HCT116 (cell line): Measurements from ENCODE around the gene MYO1A. TPM values are rescaled to one million over a fixed set of nuclear protein-coding genes. Genes with fewer than 3 reads are reported as not detected.

Source experiments
- ATAC-seq: fragments of 200-7000 bp; cut with Tn5 transposase; 2 replicates; pipeline ENCODE4 v1.9.1; 2020; ENCODE audit warnings: mild to moderate bottlenecking, moderate library complexity
- BruUV-seq: library from RNA; stranded (reverse); fragments of 400-500 nt; replicated peaks from 2 replicates; lab custom pipeline; 2021; lab: Mats Ljungman, UMichigan
- CTCF ChIA-PET: fragments of 300-600 bp; sonication (Branson Sonifier 250); formaldehyde crosslinking; loops from one replicate; lab custom pipeline; 2021; ENCODE audit warnings: antibody characterized with exemption; lab: Charles Lee
- POLR2A ChIA-PET: fragments of 300-600, 350-600 bp; sonication (Branson Sonifier 250); formaldehyde crosslinking; loops from one replicate; lab custom pipeline; 2021; ENCODE audit warnings: antibody characterized with exemption; lab: Charles Lee
- RAD21 ChIA-PET, 2 experiments: fragments of 300-600 bp; sonication (Branson Sonifier 250); formaldehyde crosslinking; loops; one replicate each; lab custom pipeline; 2023; ENCODE audit warnings: low total read pairs in 2 of 2; ENCODE audit not compliant: uncharacterized antibody in 2 of 2, unreplicated experiment in 2 of 2, low non-redundant PET in 1 of 2; lab: Charles Lee
- DNase-seq: peaks from one replicate; pipeline ENCODE4 v3.0.0-alpha.2; 2010; ENCODE audit warnings: low read depth, low spot score
- H2AFZ ChIP-seq: fragments of 200-600 bp; shearing (Covaris generic), sonication (generic); 2 replicates; pipeline ENCODE4 v1.6.1; 2017; ENCODE audit warnings: low read depth, mixed run types, mixed read lengths, antibody characterized with exemption, low read length; ENCODE audit not compliant: poor library complexity, severe bottlenecking
- H3K27ac ChIP-seq: 2 replicates; pipeline ENCODE4 v1.5.1; 2012; ENCODE audit warnings: low read depth, low read length
- H3K27me3 ChIP-seq: fragments of 200-600 bp; sonication (generic); 2 replicates; pipeline ENCODE4 v1.6.1; 2016; ENCODE audit warnings: mixed run types, low read length, mixed read lengths; ENCODE audit not compliant: insufficient read depth
- H3K36me3 ChIP-seq, 2 experiments: fragments of 200-500 bp in 1 of 2; fragments of 200-600 bp in 1 of 2; sonication (Bioruptor generic) in 1 of 2; sonication (generic) in 1 of 2; 2 replicates each; pipeline versions ENCODE4 v1.5.1 to v1.6.1; 2014 to 2016; ENCODE audit warnings: low read length in 2 of 2, inconsistent platforms in 1 of 2, mixed read lengths in 1 of 2, mixed run types in 1 of 2; ENCODE audit not compliant: insufficient read depth in 2 of 2, control insufficient read depth in 1 of 2
- H3K4me1 ChIP-seq, 2 experiments: fragments of 200-600 bp in 1 of 2; sonication (generic) in 1 of 2; 2 replicates each; pipeline versions ENCODE4 v1.5.1 to v1.6.1; 2012 to 2017; ENCODE audit warnings: low read length in 2 of 2, inconsistent platforms in 1 of 2, mild to moderate bottlenecking in 1 of 2, mixed read lengths in 1 of 2, mixed run types in 1 of 2, moderate library complexity in 1 of 2; ENCODE audit not compliant: insufficient read depth in 2 of 2, control insufficient read depth in 1 of 2
- H3K4me2 ChIP-seq: fragments of 200-600 bp; sonication (generic); 2 replicates; pipeline ENCODE4 v1.6.1; 2017; ENCODE audit warnings: mixed run types, low read length, mixed read lengths
- H3K4me3 ChIP-seq, 2 experiments: fragments of 200-600 bp in 1 of 2; sonication (generic) in 1 of 2; replicated peaks in 1 of 2; 2 replicates each; pipeline ENCODE4 v1.5.1; 2011 to 2016; ENCODE audit warnings: low read length in 2 of 2, control low read depth in 1 of 2, low read depth in 1 of 2, mild to moderate bottlenecking in 1 of 2, mixed read lengths in 1 of 2, mixed run types in 1 of 2
- H3K79me2 ChIP-seq: fragments of 200-600 bp; sonication (generic); 2 replicates; pipeline ENCODE4 v1.6.1; 2017; ENCODE audit warnings: mild to moderate bottlenecking, mixed run types, low read length, moderate library complexity, mixed read lengths; ENCODE audit not compliant: insufficient read depth
- H3K9ac ChIP-seq: fragments of 200-600 bp; sonication (generic); 2 replicates; pipeline ENCODE4 v1.6.1; 2016; ENCODE audit warnings: low read length, mixed read lengths
- H3K9me2 ChIP-seq: fragments of 200-600 bp; sonication (generic), shearing (Covaris generic); 2 replicates; pipeline ENCODE4 v1.6.1; 2017; ENCODE audit warnings: mixed run types, mild to moderate bottlenecking, moderate library complexity; ENCODE audit not compliant: insufficient read depth
- H3K9me3 ChIP-seq, 2 experiments: fragments of 200-500 bp in 1 of 2; fragments of 200-600 bp in 1 of 2; sonication (Bioruptor generic) in 1 of 2; sonication (generic) in 1 of 2; 2 replicates each; pipeline ENCODE4 v1.6.1; 2014 to 2017; ENCODE audit warnings: low read length in 2 of 2, mixed read lengths in 2 of 2, inconsistent platforms in 1 of 2, low read depth in 1 of 2, mild to moderate bottlenecking in 1 of 2, mixed run types in 1 of 2, moderate library complexity in 1 of 2; ENCODE audit not compliant: control insufficient read depth in 1 of 2, insufficient read depth in 1 of 2
- H4K20me1 ChIP-seq: fragments of 200-600 bp; sonication (generic), shearing (Covaris generic); 2 replicates; pipeline ENCODE4 v1.6.1; 2017; ENCODE audit warnings: mixed run types, mild to moderate bottlenecking, moderate library complexity; ENCODE audit not compliant: insufficient read depth
- ATF3 ChIP-seq: IDR thresholded peaks from 2 replicates; pipeline ENCODE4 v1.6.1; 2012
- CBX3 ChIP-seq: IDR thresholded peaks from 2 replicates; pipeline ENCODE4 v1.6.1; 2012; ENCODE audit warnings: low read depth
- CEBPB ChIP-seq: IDR thresholded peaks from 2 replicates; pipeline ENCODE4 v1.6.1; 2012; ENCODE audit warnings: low read depth
- CTCF ChIP-seq, 3 experiments: fragments of 200-600 bp in 1 of 3; sonication (generic) in 1 of 3; IDR thresholded peaks in 2 of 3; conservative IDR thresholded peaks in 1 of 3; 2 replicates each; pipeline ENCODE4 v1.5.1; 2012 to 2017; ENCODE audit warnings: low read depth in 2 of 3, low read length in 2 of 3, antibody characterized with exemption in 1 of 3, borderline replicate concordance in 1 of 3, control low read depth in 1 of 3, mild to moderate bottlenecking in 1 of 3, mixed read lengths in 1 of 3, mixed run types in 1 of 3, moderate library complexity in 1 of 3; ENCODE audit not compliant: insufficient read depth in 1 of 3
- EGR1 ChIP-seq: IDR thresholded peaks from 2 replicates; pipeline ENCODE4 v1.6.1; 2012; ENCODE audit warnings: low read depth
- ELF1 ChIP-seq: IDR thresholded peaks from 2 replicates; pipeline ENCODE4 v1.6.1; 2012; ENCODE audit warnings: low read depth, borderline replicate concordance
- EZH2 ChIP-seq: fragments of 200-600 bp; sonication (generic); IDR thresholded peaks from 2 replicates; pipeline ENCODE4 v1.6.1; 2017; ENCODE audit warnings: antibody characterized with exemption, mixed run types
- EZH2phosphoT487 ChIP-seq: fragments of 200-600 bp; IDR thresholded peaks from 2 replicates; pipeline ENCODE4 v1.6.1; 2018; ENCODE audit warnings: antibody characterized with exemption, borderline replicate concordance
- FOSL1 ChIP-seq: IDR thresholded peaks from 2 replicates; pipeline ENCODE4 v1.6.1; 2012; ENCODE audit warnings: low read depth
- MAX ChIP-seq: IDR thresholded peaks from 2 replicates; pipeline ENCODE4 v1.6.1; 2012
- POLR2AphosphoS5 ChIP-seq: IDR thresholded peaks from 2 replicates; pipeline ENCODE4 v1.6.1; 2011; ENCODE audit warnings: mild to moderate bottlenecking, low read depth, low read length, moderate library complexity
- RAD21 ChIP-seq: IDR thresholded peaks from 2 replicates; pipeline ENCODE4 v1.6.1; 2012; ENCODE audit warnings: low read depth, mild to moderate bottlenecking
- TCF7L2 ChIP-seq: IDR thresholded peaks from 2 replicates; pipeline ENCODE4 v1.7.0; 2011; ENCODE audit warnings: borderline replicate concordance, inconsistent platforms; ENCODE audit not compliant: insufficient read depth, insufficient read length; ENCODE audit errors: extremely low read depth
- YY1 ChIP-seq: IDR thresholded peaks from 2 replicates; pipeline ENCODE4 v1.6.1; 2011; ENCODE audit warnings: low read length, low read depth, moderate library complexity, mild to moderate bottlenecking; ENCODE audit not compliant: insufficient replicate concordance; ENCODE audit errors: extremely low read depth
- ZFX ChIP-seq: fragments of 450-650 bp; IDR thresholded peaks from 2 replicates; pipeline ENCODE4 v1.6.1; 2017
- ZNF274 ChIP-seq: fragments of 200-500 bp; sonication (Bioruptor generic); IDR thresholded peaks from 2 replicates; pipeline ENCODE4 v1.6.1; 2014; ENCODE audit warnings: mild to moderate bottlenecking, low read depth, low read length, inconsistent platforms
- intact Hi-C: fragments of 100-400 bp; cut with micrococcal nuclease; formaldehyde crosslinking; loops from 2 replicates; pipeline ENCODE4 v1.10.0; 2022
- total RNA-seq: library from RNA; stranded (reverse); gene quantifications from one replicate; pipeline ENCODE4 v1.2.1, GENCODE V29; 2021; ENCODE audit not compliant: unreplicated experiment

Gene MYO1A
- total RNA-seq, 1 experiment from 2014 or later: 0.76 TPM

GRCh38 chr12:57006809-57007475, 43.0 kb downstream of the MYO1A start:
- Histone ChIP-seq H3K4me2 (peak overlapping the region; percentile 65), H3K4me3 (peak overlapping the region; percentile 21 to 45), H3K36me3 (peaks cover 13 to 21% of the 10 kb centered on the region in 2 experiments; a peak in 3 of 4 replicates), H4K20me1 (no peaks in the 10 kb centered on the region), H3K9ac (peak overlapping the region; percentile 39), H3K9me3 (no peaks in the 10 kb centered on the region), H2AFZ (peak overlapping the region; percentile 91), H3K27ac (no peak overlapping the region), H3K4me1 (peaks cover 4 to 25% of the 10 kb centered on the region in 2 experiments; a peak in 3 of 4 replicates), H3K27me3 (peaks cover 4% of the 10 kb centered on the region; the same call in 1 of the 2 replicates), H3K9me2 (no peaks in the 10 kb centered on the region), H3K79me2 (peaks cover 34% of the 10 kb centered on the region)
- RAD21 ChIA-PET: no interaction called here
- POLR2A ChIA-PET: no interaction called here
- ATAC-seq (peak; percentile 27; the same call in 1 of the 2 replicates), DNase-seq (no peak)
- no TSS peak for BruUV-seq
- CTCF ChIA-PET: interaction anchor here (1.6 to 5.3 kb wide), 3 partner anchors 12 to 105 kb away, joined by 3 to 26 read pairs (median 16); partner anchors contain the start of gene STAT6
- intact Hi-C loops: loop anchor here (5.0 kb wide), 1 partner anchor 250 kb away; no protein-coding TSS in a partner anchor
- TF ChIP-seq EGR1 (no peak), EZH2 (no peak), FOSL1 (no peak), ATF3 (no peak), TCF7L2 (no peak), CBX3 (no peak), ZNF274 (no peak), CEBPB (no peak), MAX (no peak), EZH2phosphoT487 (no peak), CTCF (IDR thresholded peaks at IDR 0.05 in 2 of 3, conservative IDR thresholded peaks at IDR 0.05 in 1 of 3; ENCODE audit: borderline replicate concordance in 1 of 3, insufficient read depth in 1 of 3, low read depth in 2 of 3, low read length in 2 of 3) (no peak; a peak in 1 of 6 replicates), POLR2AphosphoS5 (no peak), RAD21 (no peak), ELF1 (no peak), YY1 (no peak), ZFX (no peak)
